ENCODE measurements around the gene C9orf40. TPM values are rescaled to one million over a fixed set of nuclear protein-coding genes. Genes with fewer than 3 reads are reported as not detected.

Gene C9orf40
- 3.3 and 3.8 TPM in 2 replicates for total RNA-seq

DNA sequence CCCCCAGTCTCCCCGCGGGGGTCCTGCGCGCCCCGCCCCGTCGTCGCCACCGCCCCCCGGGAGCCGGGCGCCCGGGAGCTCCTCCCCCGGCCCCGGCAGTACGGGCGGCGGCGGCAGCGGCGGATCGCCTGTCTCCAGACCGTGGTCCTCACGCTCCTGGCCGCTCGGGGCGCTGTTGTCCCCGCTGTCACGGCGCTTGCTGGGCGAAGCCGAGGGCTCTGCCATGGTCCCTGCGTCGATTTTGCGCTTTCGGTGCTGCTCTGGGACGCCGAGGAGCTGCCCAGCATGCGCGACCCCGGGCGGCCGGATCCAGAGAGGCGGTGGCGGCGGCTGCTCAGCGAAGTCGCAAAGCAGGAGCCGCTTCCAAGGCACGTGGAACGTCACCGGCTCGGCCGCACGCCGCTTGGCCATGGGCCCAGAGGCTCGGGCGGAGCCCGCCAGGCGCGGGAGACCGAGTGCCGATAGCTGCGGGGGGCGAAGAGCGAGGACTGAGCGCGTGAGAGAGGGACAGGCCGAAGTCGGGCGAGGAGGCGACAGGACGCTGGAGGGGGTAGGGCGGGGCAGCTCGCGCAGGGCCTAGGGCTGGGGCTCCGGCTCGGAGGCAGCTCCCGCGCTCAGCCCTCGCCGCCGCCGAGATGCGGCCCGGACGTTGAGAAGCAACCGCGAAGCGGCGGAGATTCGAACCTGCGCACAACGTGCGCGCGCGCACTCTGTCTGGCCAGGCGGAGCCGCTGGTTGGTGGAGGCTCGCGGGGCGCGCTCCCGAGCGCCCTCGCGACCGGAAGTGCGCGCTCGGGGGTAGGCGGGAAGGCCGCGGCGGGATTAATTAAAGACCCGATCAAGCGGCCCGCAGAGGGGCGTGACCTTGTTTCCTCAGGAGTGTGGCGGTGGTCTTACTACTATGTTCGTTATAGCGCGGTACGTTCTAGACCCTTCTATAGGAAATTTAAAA lies at the start of gene C9orf40:
C9orf40 (minus strand) TSS at position 712 of the 951 bp plus-strand sequence; CDS start at position 411, 301 bp downstream.

Other genes starting within 250 kb of the C9orf40 start
- gene TRPM6, start 65.0 kb downstream of the C9orf40 start, total RNA-seq = under 0.01 TPM in 2 replicates
- gene CARNMT1, start 75.4 kb upstream of the C9orf40 start, total RNA-seq = 43.3 and 53.2 TPM in 2 replicates
- 15.1 and 28.1 TPM in 2 replicates for gene NMRK1, start 135.2 kb upstream of the C9orf40 start, total RNA-seq
- gene OSTF1, start 135.6 kb upstream of the C9orf40 start, total RNA-seq = 40.0 and 54.1 TPM in 2 replicates